ENCODE data around the gene NFYC.
A peak's percentile ranks its signal among the peaks of the same experiment; 100 is the strongest.

Gene NFYC

DNA sequence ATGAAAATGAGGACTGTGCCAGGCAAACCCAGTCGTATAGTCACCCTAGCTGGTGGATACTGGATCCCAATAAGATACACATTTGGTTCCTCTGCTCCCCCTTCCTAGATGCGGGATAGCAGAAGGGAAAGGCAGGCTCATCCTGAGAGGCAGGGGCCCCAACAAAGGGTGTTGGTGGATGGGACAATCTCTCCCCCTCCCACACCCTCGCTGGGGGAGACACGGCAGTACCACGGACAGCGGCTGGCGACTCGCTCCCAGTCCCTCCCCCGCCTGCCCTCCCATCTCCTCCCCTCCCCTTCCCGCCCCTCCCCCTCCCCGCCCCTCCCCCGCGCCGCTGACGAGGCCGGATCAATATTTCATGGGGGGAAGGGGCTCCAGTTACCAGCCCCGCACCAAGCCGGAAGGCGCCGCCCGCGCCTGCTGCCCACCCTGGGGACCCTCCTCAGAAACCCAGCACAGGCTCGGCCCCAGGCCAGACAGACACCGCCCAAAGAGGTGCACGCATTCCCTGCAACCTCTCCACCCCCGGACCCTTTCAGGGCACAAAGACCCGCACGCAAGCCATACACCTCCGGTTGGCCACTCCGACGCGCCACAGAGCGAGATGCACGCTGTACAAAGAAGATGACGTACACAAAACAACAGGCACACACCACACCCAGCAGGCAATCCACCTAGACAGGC, 37.5 kb upstream of the NFYC start:
- Histone ChIP-seq H3K27me3 (ENCODE audit: control insufficient read depth in 1 of 2, insufficient read depth in 2 of 2, low read length in 2 of 2) (no peaks in the 10 kb centered on the region), H3K9me3 (ENCODE audit: control insufficient read depth in 1 of 2, low read length in 2 of 2) (no peaks in the 10 kb centered on the region), H3K9ac (ENCODE audit: low read depth in 1 of 2, low read length in 2 of 2) (no peak overlapping the region), H3K27ac (ENCODE audit: low read depth, low read length) (no peak overlapping the region), H3K4me1 (ENCODE audit: control insufficient read depth in 1 of 2, insufficient read depth in 2 of 2, low read length in 2 of 2) (no peaks in the 10 kb centered on the region), H3K36me3 (ENCODE audit: control insufficient read depth in 1 of 2, insufficient read depth in 2 of 2, low read length in 2 of 2) (no peaks in the 10 kb centered on the region), H3K4me3 (ENCODE audit: low read depth in 1 of 2, low read length in 2 of 2) (no peak overlapping the region)

GRCh38 chr1:40657046-40657445, 34.5 kb upstream of the NFYC start:
- Histone ChIP-seq H3K27ac (ENCODE audit: low read depth, low read length) (no peak overlapping the region), H3K9ac (ENCODE audit: low read depth in 1 of 2, low read length in 2 of 2) (no peak overlapping the region), H3K4me1 (ENCODE audit: control insufficient read depth in 1 of 2, insufficient read depth in 2 of 2, low read length in 2 of 2) (no peaks in the 10 kb centered on the region), H3K9me3 (ENCODE audit: control insufficient read depth in 1 of 2, low read length in 2 of 2) (no peaks in the 10 kb centered on the region), H3K36me3 (ENCODE audit: control insufficient read depth in 1 of 2, insufficient read depth in 2 of 2, low read length in 2 of 2) (no peaks in the 10 kb centered on the region), H3K27me3 (ENCODE audit: control insufficient read depth in 1 of 2, insufficient read depth in 2 of 2, low read length in 2 of 2) (no peaks in the 10 kb centered on the region), H3K4me3 (ENCODE audit: low read depth in 1 of 2, low read length in 2 of 2) (no peak overlapping the region)

GRCh38 chr1:40658751-40659648, 32.5 kb upstream of the NFYC start:
- Histone ChIP-seq H3K36me3 (ENCODE audit: control insufficient read depth in 1 of 2, insufficient read depth in 2 of 2, low read length in 2 of 2) (no peaks in the 10 kb centered on the region), H3K4me1 (ENCODE audit: control insufficient read depth in 1 of 2, insufficient read depth in 2 of 2, low read length in 2 of 2) (no peaks in the 10 kb centered on the region), H3K27ac (ENCODE audit: low read depth, low read length) (no peak overlapping the region), H3K9ac (ENCODE audit: low read depth in 1 of 2, low read length in 2 of 2) (no peak overlapping the region), H3K4me3 (ENCODE audit: low read depth in 1 of 2, low read length in 2 of 2) (no peak overlapping the region), H3K27me3 (ENCODE audit: control insufficient read depth in 1 of 2, insufficient read depth in 2 of 2, low read length in 2 of 2) (no peaks in the 10 kb centered on the region), H3K9me3 (ENCODE audit: control insufficient read depth in 1 of 2, low read length in 2 of 2) (no peaks in the 10 kb centered on the region)

DNA sequence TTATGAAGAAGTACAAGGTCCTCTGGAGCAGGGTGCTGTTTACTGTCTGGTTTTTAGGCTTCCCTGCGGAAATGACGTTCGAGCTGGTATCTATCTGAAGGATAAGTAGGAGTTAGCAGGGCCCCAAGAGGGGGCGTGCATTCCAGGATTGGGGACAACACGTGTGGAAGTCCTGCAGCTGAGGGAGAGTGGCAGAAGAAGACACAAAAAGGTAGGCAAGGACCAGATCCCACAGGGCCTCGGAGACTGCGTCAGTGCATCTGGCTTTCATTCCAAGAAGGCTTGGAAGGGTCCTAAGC, 31.9 kb upstream of the NFYC start:
- no peaks in the 10 kb centered on the region for H3K27me3 ChIP-seq (ENCODE audit: control insufficient read depth in 1 of 2, insufficient read depth in 2 of 2, low read length in 2 of 2)
- H3K9ac ChIP-seq (ENCODE audit: low read depth in 1 of 2, low read length in 2 of 2), result no peak overlapping the region
- H3K27ac ChIP-seq (ENCODE audit: low read depth, low read length), result no peak overlapping the region
- no peaks in the 10 kb centered on the region for H3K36me3 ChIP-seq (ENCODE audit: control insufficient read depth in 1 of 2, insufficient read depth in 2 of 2, low read length in 2 of 2)
- H3K4me1 ChIP-seq (ENCODE audit: control insufficient read depth in 1 of 2, insufficient read depth in 2 of 2, low read length in 2 of 2), result no peaks in the 10 kb centered on the region
- no peaks in the 10 kb centered on the region for H3K9me3 ChIP-seq (ENCODE audit: control insufficient read depth in 1 of 2, low read length in 2 of 2)
- no peak overlapping the region for H3K4me3 ChIP-seq (ENCODE audit: low read depth in 1 of 2, low read length in 2 of 2)

GRCh38 chr1:40661678-40662077, 29.8 kb upstream of the NFYC start:
- H3K9ac ChIP-seq (ENCODE audit: low read depth in 1 of 2, low read length in 2 of 2), result no peak overlapping the region
- no peaks in the 10 kb centered on the region for H3K27me3 ChIP-seq (ENCODE audit: control insufficient read depth in 1 of 2, insufficient read depth in 2 of 2, low read length in 2 of 2)
- no peak overlapping the region for H3K27ac ChIP-seq (ENCODE audit: low read depth, low read length)
- H3K4me3 ChIP-seq (ENCODE audit: low read depth in 1 of 2, low read length in 2 of 2), result no peak overlapping the region
- H3K4me1 ChIP-seq (ENCODE audit: control insufficient read depth in 1 of 2, insufficient read depth in 2 of 2, low read length in 2 of 2), result peaks cover 8 to 11% of the 10 kb centered on the region in 2 donors
- H3K36me3 ChIP-seq (ENCODE audit: control insufficient read depth in 1 of 2, insufficient read depth in 2 of 2, low read length in 2 of 2), result no peaks in the 10 kb centered on the region
- H3K9me3 ChIP-seq (ENCODE audit: control insufficient read depth in 1 of 2, low read length in 2 of 2), result no peaks in the 10 kb centered on the region

GRCh38 chr1:40662151-40662550, 29.4 kb upstream of the NFYC start:
- Histone ChIP-seq H3K36me3 (ENCODE audit: control insufficient read depth in 1 of 2, insufficient read depth in 2 of 2, low read length in 2 of 2) (no peaks in the 10 kb centered on the region), H3K4me1 (ENCODE audit: control insufficient read depth in 1 of 2, insufficient read depth in 2 of 2, low read length in 2 of 2) (peaks cover 8 to 11% of the 10 kb centered on the region in 2 donors), H3K9ac (ENCODE audit: low read depth in 1 of 2, low read length in 2 of 2) (no peak overlapping the region), H3K27ac (ENCODE audit: low read depth, low read length) (no peak overlapping the region), H3K27me3 (ENCODE audit: control insufficient read depth in 1 of 2, insufficient read depth in 2 of 2, low read length in 2 of 2) (no peaks in the 10 kb centered on the region), H3K9me3 (ENCODE audit: control insufficient read depth in 1 of 2, low read length in 2 of 2) (no peaks in the 10 kb centered on the region), H3K4me3 (ENCODE audit: low read depth in 1 of 2, low read length in 2 of 2) (no peak overlapping the region)

GRCh38 chr1:40662864-40663263, 28.6 kb upstream of the NFYC start:
- Histone ChIP-seq H3K9me3 (ENCODE audit: control insufficient read depth in 1 of 2, low read length in 2 of 2) (no peaks in the 10 kb centered on the region), H3K36me3 (ENCODE audit: control insufficient read depth in 1 of 2, insufficient read depth in 2 of 2, low read length in 2 of 2) (no peaks in the 10 kb centered on the region), H3K4me3 (ENCODE audit: low read depth in 1 of 2, low read length in 2 of 2) (no peak overlapping the region), H3K27ac (ENCODE audit: low read depth, low read length) (no peak overlapping the region), H3K9ac (ENCODE audit: low read depth in 1 of 2, low read length in 2 of 2) (no peak overlapping the region), H3K4me1 (ENCODE audit: control insufficient read depth in 1 of 2, insufficient read depth in 2 of 2, low read length in 2 of 2) (peaks cover 8 to 11% of the 10 kb centered on the region in 2 donors), H3K27me3 (ENCODE audit: control insufficient read depth in 1 of 2, insufficient read depth in 2 of 2, low read length in 2 of 2) (no peaks in the 10 kb centered on the region)

DNA sequence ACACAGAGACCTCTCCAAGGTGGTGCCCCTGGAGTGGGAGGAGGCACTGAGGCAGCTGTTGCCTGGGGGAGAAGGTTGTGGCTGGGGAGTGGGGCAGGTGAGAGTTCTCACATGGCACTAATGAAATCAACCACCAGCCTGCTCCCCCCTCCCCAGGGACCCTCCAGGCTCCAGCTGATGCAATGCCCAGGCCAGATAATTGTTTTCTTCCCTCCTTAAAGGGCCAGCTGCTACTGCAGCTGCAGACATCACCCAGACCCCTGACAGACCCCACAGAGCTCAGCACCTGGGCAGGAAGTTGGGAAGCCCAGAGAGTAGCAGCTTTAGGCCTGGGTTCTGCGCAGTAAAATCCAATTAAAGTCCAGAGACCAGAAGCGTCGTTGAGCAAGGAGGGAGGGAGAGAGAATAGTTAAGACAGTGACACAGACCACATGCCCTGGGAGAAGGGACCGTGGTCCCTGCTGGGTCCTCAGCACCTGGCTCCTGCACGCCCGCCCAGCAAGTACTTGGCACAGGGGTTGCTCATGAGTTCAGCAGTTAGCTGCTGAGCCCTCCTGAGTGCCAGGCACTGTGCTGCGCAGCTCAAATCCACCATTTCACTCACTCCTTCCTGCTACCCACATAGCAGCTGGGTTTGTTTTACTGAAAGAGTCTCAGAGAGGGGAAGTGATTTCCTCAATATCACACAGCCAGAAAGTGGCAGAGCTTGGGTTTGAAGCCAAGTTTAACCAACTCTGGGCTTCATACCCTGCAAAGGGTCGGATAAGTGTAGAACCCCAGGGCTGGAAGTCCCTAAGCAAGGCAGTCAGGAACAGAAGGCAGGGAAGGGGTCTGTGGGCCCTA, 28.0 kb upstream of the NFYC start:
- Histone ChIP-seq H3K4me3 (ENCODE audit: low read depth in 1 of 2, low read length in 2 of 2) (no peak overlapping the region), H3K27ac (ENCODE audit: low read depth, low read length) (no peak overlapping the region), H3K4me1 (ENCODE audit: control insufficient read depth in 1 of 2, insufficient read depth in 2 of 2, low read length in 2 of 2) (peaks cover 9 to 11% of the 10 kb centered on the region in 2 donors), H3K9me3 (ENCODE audit: control insufficient read depth in 1 of 2, low read length in 2 of 2) (no peaks in the 10 kb centered on the region), H3K36me3 (ENCODE audit: control insufficient read depth in 1 of 2, insufficient read depth in 2 of 2, low read length in 2 of 2) (no peaks in the 10 kb centered on the region), H3K27me3 (ENCODE audit: control insufficient read depth in 1 of 2, insufficient read depth in 2 of 2, low read length in 2 of 2) (no peaks in the 10 kb centered on the region), H3K9ac (ENCODE audit: low read depth in 1 of 2, low read length in 2 of 2) (no peak overlapping the region)

GRCh38 chr1:40664167-40664537, 27.4 kb upstream of the NFYC start:
- Histone ChIP-seq H3K4me3 (ENCODE audit: low read depth in 1 of 2, low read length in 2 of 2) (no peak overlapping the region), H3K27me3 (ENCODE audit: control insufficient read depth in 1 of 2, insufficient read depth in 2 of 2, low read length in 2 of 2) (no peaks in the 10 kb centered on the region), H3K9ac (ENCODE audit: low read depth in 1 of 2, low read length in 2 of 2) (no peak overlapping the region), H3K36me3 (ENCODE audit: control insufficient read depth in 1 of 2, insufficient read depth in 2 of 2, low read length in 2 of 2) (no peaks in the 10 kb centered on the region), H3K4me1 (ENCODE audit: control insufficient read depth in 1 of 2, insufficient read depth in 2 of 2, low read length in 2 of 2) (peaks cover 11 to 15% of the 10 kb centered on the region in 2 donors), H3K9me3 (ENCODE audit: control insufficient read depth in 1 of 2, low read length in 2 of 2) (no peaks in the 10 kb centered on the region), H3K27ac (ENCODE audit: low read depth, low read length) (no peak overlapping the region)

DNA sequence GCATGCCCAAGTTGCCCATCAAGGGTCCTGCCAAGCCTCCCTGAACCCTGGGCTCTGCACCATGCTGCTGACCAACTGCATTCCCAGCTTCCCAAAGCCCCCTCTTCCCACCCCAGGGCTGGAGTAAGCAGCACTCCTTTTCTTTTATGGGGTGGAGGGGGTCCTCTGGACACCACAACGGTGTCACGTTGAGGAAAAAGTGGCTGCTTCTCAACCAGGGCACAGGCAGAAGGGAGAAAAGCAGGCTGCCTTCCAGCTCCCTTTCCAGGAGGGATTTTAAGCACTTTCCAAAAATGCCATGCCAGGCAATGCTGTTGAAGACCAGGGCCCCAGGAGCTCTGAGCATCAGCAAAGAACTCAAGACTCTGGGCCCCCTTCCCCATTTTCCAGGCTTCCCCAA, 26.7 kb upstream of the NFYC start:
- H3K36me3 ChIP-seq (ENCODE audit: control insufficient read depth in 1 of 2, insufficient read depth in 2 of 2, low read length in 2 of 2), result no peaks in the 10 kb centered on the region
- H3K9ac ChIP-seq (ENCODE audit: low read depth in 1 of 2, low read length in 2 of 2), result no peak overlapping the region
- H3K27me3 ChIP-seq (ENCODE audit: control insufficient read depth in 1 of 2, insufficient read depth in 2 of 2, low read length in 2 of 2), result no peaks in the 10 kb centered on the region
- H3K4me3 ChIP-seq (ENCODE audit: low read depth in 1 of 2, low read length in 2 of 2), result peak overlapping the region; percentile 66 to 76
- H3K9me3 ChIP-seq (ENCODE audit: control insufficient read depth in 1 of 2, low read length in 2 of 2), result no peaks in the 10 kb centered on the region
- H3K27ac ChIP-seq (ENCODE audit: low read depth, low read length), result no peak overlapping the region
- H3K4me1 ChIP-seq (ENCODE audit: control insufficient read depth in 1 of 2, insufficient read depth in 2 of 2, low read length in 2 of 2), result peaks cover 11 to 16% of the 10 kb centered on the region in 2 donors
